ENCODE measurements around the gene DAD1. TPM values are rescaled to one million over a fixed set of nuclear protein-coding genes. Genes with fewer than 3 reads are reported as not detected.

DAD1 gene
- total RNA-seq, 4 donors from 2014 or later, result 123 to 228 (median 171) TPM

DNA sequence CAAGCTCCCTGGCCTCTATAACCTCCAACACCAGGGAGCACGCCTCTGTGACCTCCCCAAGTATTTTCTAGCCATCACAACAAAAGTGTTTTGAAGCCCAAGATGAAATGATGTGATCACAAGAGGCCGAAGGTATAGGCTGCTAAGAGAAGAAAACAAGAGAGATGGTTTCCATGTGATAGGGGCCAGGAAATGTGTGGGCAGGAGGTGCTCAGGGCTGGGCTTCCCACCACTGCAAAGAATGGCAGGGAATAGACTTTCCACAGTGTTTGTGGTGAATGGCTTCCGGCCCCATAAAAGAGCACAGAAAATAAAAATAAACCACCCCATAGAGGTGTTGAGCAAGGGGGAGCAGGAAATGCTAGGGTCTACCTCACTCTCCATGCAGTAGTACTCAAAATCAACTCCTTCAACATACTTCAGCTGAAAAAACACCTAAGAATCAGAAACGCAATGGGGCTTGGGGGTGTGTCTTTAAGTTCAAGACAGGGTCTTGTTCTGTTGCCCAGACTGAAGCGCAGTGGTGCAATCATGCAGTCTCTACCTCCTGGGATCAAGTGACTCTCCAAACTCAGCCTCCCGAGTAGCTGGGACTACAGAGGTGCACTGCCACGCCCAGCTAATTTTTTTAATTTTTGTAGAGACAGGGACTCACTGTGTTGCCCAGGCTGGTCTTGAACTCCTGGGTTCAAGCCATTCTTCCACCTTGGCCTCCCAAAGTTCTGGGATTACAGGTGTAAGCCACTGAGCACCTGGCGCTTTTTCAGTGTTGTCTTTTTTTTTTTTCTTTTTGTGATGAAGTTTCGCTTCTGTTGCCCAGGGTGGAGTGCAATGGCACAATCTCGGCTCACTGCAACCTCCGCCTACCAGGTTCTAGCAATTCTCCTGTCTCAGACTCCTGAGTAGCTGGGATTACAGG lies 27.1 kb downstream of the DAD1 start:
- no peaks in the 10 kb centered on the region for H3K9me3 ChIP-seq
- TF ChIP-seq CTCF (IDR thresholded peaks at IDR 0.05), result no peak
- no peak for TF ChIP-seq POLR2AphosphoS5 (IDR thresholded peaks at IDR 0.05)
- no peak for TF ChIP-seq EP300 (IDR thresholded peaks at IDR 0.05)
- no peak for TF ChIP-seq POLR2A (IDR thresholded peaks at IDR 0.05)
- ATAC-seq, result no peak
- peaks cover 4 to 51% (median 15%) of the 10 kb centered on the region in 3 donors for H3K4me1 ChIP-seq
- no peak overlapping the region for H3K4me3 ChIP-seq
- no peaks in the 10 kb centered on the region for H3K27me3 ChIP-seq
- 60 to 73% methylated on average over 8 to 11 of the region's 11 CpGs for WGBS, 2 donors (ENCODE audit: low coverage in 1 of 2)
- H3K27ac ChIP-seq, result peak overlapping the region in 1 of 4 donors; percentile 74
- peaks cover 0 to 30% of the 10 kb centered on the region in 2 donors for H3K36me3 ChIP-seq

- Histone ChIP-seq H3K36me3 (peaks cover 0 to 28% of the 10 kb centered on the region in 2 donors), H3K4me3 (no peak overlapping the region), H3K4me1 (peaks cover 9 to 54% (median 15%) of the 10 kb centered on the region in 3 donors), H3K27ac (peak overlapping the region in 1 of 4 donors; percentile 74), H3K27me3 (no peaks in the 10 kb centered on the region), H3K9me3 (no peaks in the 10 kb centered on the region)
- WGBS, 2 donors (ENCODE audit: low coverage in 1 of 2), result 63 to 80% methylated on average over 2 to 3 of the region's 3 CpGs
- no peak for ATAC-seq
- TF ChIP-seq POLR2AphosphoS5 (IDR thresholded peaks at IDR 0.05) (no peak), EP300 (IDR thresholded peaks at IDR 0.05) (no peak), CTCF (IDR thresholded peaks at IDR 0.05) (no peak), POLR2A (IDR thresholded peaks at IDR 0.05) (no peak)
Observed at GRCh38 chr14:22561366-22561660, 27.7 kb downstream of the DAD1 start.

DNA sequence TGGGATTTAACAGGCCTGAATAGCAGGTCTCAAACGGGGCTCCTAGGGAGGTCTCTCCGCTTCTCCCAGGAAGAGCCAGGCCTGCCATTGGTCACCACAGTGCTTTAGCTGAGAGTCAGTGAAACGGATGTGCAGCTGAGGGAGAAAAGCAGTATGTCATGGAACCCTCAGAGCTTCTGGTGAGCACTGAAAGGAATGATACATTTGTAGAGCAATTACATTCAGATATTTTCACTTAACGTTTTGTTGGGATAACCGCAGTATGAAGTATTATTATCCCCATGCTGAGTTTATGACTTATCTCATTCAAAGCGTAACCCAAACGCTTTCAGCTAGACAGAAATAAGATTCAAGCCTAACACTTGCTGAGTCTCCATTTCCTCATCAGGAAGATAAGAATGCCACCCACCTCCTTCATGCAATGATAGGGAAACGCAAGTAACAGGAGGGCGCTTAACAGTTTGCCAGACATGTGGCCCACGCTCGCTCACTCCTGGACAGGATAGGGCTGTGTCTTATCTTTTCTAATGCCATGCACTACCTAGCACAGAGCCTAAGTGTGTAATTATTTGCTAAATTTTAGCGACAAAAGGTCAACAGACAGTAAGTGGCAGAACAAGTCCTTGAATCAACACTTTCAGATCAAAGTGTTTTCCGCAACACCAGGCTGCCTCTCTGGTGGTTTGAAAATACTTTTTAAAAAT lies 28.2 kb downstream of the DAD1 start:
- peaks cover 9 to 51% (median 15%) of the 10 kb centered on the region in 3 donors for H3K4me1 ChIP-seq
- 66 to 70% methylated on average over 13 of the region's 13 CpGs for WGBS, 2 donors (ENCODE audit: low coverage in 1 of 2)
- no peak for ATAC-seq

GRCh38 chr14:22559041-22559440 lies 30.0 kb downstream of the DAD1 start:
- TF ChIP-seq POLR2AphosphoS5 (IDR thresholded peaks at IDR 0.05) (no peak), POLR2A (IDR thresholded peaks at IDR 0.05) (no peak), EP300 (IDR thresholded peaks at IDR 0.05) (no peak), CTCF (IDR thresholded peaks at IDR 0.05) (no peak)
- H3K36me3 ChIP-seq, result peaks cover 0 to 7% of the 10 kb centered on the region in 2 donors
- H3K4me3 ChIP-seq, result no peak overlapping the region
- H3K9me3 ChIP-seq, result no peaks in the 10 kb centered on the region
- ATAC-seq, result no peak
- H3K4me1 ChIP-seq, result peaks cover under 1 to 33% (median 9%) of the 10 kb centered on the region in 3 donors
- H3K27ac ChIP-seq, result peak overlapping the region in 3 of 4 donors; percentile 19 to 68 (median 51)
- 64 to 86% methylated on average over 1 of the region's 1 CpG for WGBS, 2 donors (ENCODE audit: low coverage in 1 of 2)
- H3K27me3 ChIP-seq, result no peaks in the 10 kb centered on the region

More for the DNA sequence above, 28.2 kb downstream of the DAD1 start:
- no peaks in the 10 kb centered on the region for H3K9me3 ChIP-seq
- TF ChIP-seq POLR2A (IDR thresholded peaks at IDR 0.05), result no peak
- no peak for TF ChIP-seq POLR2AphosphoS5 (IDR thresholded peaks at IDR 0.05)
- TF ChIP-seq CTCF (IDR thresholded peaks at IDR 0.05), result no peak
- no peak for TF ChIP-seq EP300 (IDR thresholded peaks at IDR 0.05)
- peaks cover 0 to 23% of the 10 kb centered on the region in 2 donors for H3K36me3 ChIP-seq
- no peak overlapping the region for H3K4me3 ChIP-seq
- H3K27ac ChIP-seq, result no peak overlapping the region
- H3K27me3 ChIP-seq, result no peaks in the 10 kb centered on the region

Measured in gastroesophageal sphincter (tissue), 4 donors.